Panc1 (cell line): ENCODE data around the gene BAHCC1. TPM values are rescaled to one million over a fixed set of nuclear protein-coding genes. Genes with fewer than 3 reads are reported as not detected.

ENCODE experiments used
- ATAC-seq: fragments of 200-7000 bp; cut with Tn5 transposase; 2 replicates; pipeline ENCODE4 v1.9.1; 2020; ENCODE audit warnings: mild to moderate bottlenecking, moderate library complexity
- BruUV-seq: library from RNA; stranded (reverse); fragments of 400-500 nt; replicated peaks from 2 replicates; lab custom pipeline; 2021; lab: Mats Ljungman, UMichigan
- CTCF ChIA-PET: fragments of 300-600 bp; sonication (Branson Sonifier 250); formaldehyde crosslinking; loops from one replicate; lab custom pipeline; 2022; ENCODE audit warnings: antibody characterized with exemption; lab: Charles Lee
- POLR2A ChIA-PET: fragments of 300-600 bp; sonication (Branson Sonifier 250); formaldehyde crosslinking; loops from one replicate; lab custom pipeline; 2022; ENCODE audit warnings: antibody characterized with exemption; lab: Charles Lee
- DNase-seq: peaks from one replicate; pipeline ENCODE4 v3.0.0-alpha.2; 2010; ENCODE audit warnings: low read depth, low spot score
- H3K27ac ChIP-seq: 2 replicates; pipeline ENCODE4 v1.5.1; 2011; ENCODE audit warnings: mild to moderate bottlenecking, low read length, inconsistent platforms
- H3K27me3 ChIP-seq: fragments of 200-500 bp; sonication (Bioruptor generic); 2 replicates; pipeline ENCODE4 v1.6.0; 2014; ENCODE audit warnings: low read length, inconsistent platforms; ENCODE audit not compliant: control insufficient read depth, insufficient read depth
- H3K36me3 ChIP-seq: fragments of 200-500 bp; sonication (Bioruptor generic); 2 replicates; pipeline ENCODE4 v1.5.1; 2014; ENCODE audit warnings: inconsistent platforms, mild to moderate bottlenecking, low read length, moderate library complexity; ENCODE audit not compliant: control insufficient read depth, insufficient read depth
- H3K4me1 ChIP-seq: 2 replicates; pipeline ENCODE4 v1.5.1; 2011; ENCODE audit warnings: inconsistent platforms, mild to moderate bottlenecking, low read length, moderate library complexity; ENCODE audit not compliant: control insufficient read depth, insufficient read depth
- H3K4me3 ChIP-seq, 2 experiments: 2 replicates each; pipeline ENCODE4 v1.5.1; 2011 to 2012; ENCODE audit warnings: low read depth in 2 of 2, low read length in 2 of 2, mild to moderate bottlenecking in 2 of 2, inconsistent platforms in 1 of 2, moderate library complexity in 1 of 2
- H3K9me3 ChIP-seq: fragments of 200-500 bp; sonication (Bioruptor generic); 2 replicates; pipeline ENCODE4 v1.5.1; 2014; ENCODE audit warnings: low read depth, mild to moderate bottlenecking, inconsistent platforms, low read length, moderate library complexity; ENCODE audit not compliant: control insufficient read depth, insufficient read depth
- POLR2AphosphoS5 ChIP-seq: IDR thresholded peaks from 2 replicates; pipeline ENCODE4 v1.6.1; 2012; ENCODE audit warnings: mild to moderate bottlenecking, low read depth, low read length, moderate library complexity
- SIN3A ChIP-seq: IDR thresholded peaks from 2 replicates; pipeline ENCODE4 v1.6.1; 2012; ENCODE audit warnings: low read depth, mild to moderate bottlenecking, low read length, moderate library complexity, borderline replicate concordance; ENCODE audit not compliant: insufficient read depth
- TCF7L2 ChIP-seq: IDR thresholded peaks from 2 replicates; pipeline ENCODE4 v1.6.1; 2011; ENCODE audit warnings: mild to moderate bottlenecking, low read depth, low read length, inconsistent platforms
- in situ Hi-C: cut with HindIII; loops from 2 replicates; pipeline ENCODE4 v1.10.0; 2016; ENCODE audit warnings: low sequenced_read_pairs, low pct_unique_long_range_greater_than_20kb
- intact Hi-C: fragments of 100-400 bp; cut with micrococcal nuclease; formaldehyde crosslinking; loops from one replicate; pipeline ENCODE4 v1.10.0; 2022; ENCODE audit not compliant: unreplicated experiment
- total RNA-seq: library from RNA; stranded (reverse); gene quantifications from one replicate; pipeline ENCODE4 v1.2.1, GENCODE V29; 2021; ENCODE audit not compliant: unreplicated experiment
- TF ChIP-seq, protein P1 (sequence below): fragments of 450-650 bp; IDR thresholded peaks from 2 replicates; pipeline ENCODE4 v1.5.1; 2017; ENCODE audit warnings: mild to moderate bottlenecking
- TF ChIP-seq, protein P2 (sequence below), 2 experiments: IDR thresholded peaks; 2 replicates each; pipeline ENCODE4 v1.6.1; 2011 to 2012; ENCODE audit warnings: low read depth in 2 of 2, control low read depth in 1 of 2, low read length in 1 of 2, mild to moderate bottlenecking in 1 of 2, moderate library complexity in 1 of 2; ENCODE audit not compliant: insufficient read depth in 1 of 2

BAHCC1 gene
- total RNA-seq, 1 experiment from 2014 or later = 77.4 TPM

DNA sequence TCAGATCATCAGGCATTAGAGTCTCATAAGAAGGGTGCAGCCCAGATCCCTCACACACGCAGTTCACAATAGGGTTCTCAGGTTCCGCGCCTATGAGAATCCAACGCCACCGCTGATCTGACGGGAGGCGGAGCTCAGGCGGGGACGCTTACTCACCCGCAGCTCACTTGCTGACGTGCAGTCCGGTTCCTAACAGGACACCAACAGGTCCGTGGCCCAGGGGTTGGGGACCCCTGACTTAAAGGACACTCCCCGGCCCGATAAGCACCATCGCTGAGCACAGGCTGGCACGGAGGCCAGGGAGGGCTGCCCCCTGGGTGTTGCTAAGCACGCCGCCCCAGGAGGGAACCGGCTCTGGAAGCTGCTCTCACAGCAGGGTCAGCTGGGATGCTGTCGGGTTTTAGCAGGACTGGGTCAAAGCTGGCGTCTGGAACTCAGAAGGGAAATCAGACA, 30.1 kb upstream of the BAHCC1 start:
- TF ChIP-seq, protein P1, sequence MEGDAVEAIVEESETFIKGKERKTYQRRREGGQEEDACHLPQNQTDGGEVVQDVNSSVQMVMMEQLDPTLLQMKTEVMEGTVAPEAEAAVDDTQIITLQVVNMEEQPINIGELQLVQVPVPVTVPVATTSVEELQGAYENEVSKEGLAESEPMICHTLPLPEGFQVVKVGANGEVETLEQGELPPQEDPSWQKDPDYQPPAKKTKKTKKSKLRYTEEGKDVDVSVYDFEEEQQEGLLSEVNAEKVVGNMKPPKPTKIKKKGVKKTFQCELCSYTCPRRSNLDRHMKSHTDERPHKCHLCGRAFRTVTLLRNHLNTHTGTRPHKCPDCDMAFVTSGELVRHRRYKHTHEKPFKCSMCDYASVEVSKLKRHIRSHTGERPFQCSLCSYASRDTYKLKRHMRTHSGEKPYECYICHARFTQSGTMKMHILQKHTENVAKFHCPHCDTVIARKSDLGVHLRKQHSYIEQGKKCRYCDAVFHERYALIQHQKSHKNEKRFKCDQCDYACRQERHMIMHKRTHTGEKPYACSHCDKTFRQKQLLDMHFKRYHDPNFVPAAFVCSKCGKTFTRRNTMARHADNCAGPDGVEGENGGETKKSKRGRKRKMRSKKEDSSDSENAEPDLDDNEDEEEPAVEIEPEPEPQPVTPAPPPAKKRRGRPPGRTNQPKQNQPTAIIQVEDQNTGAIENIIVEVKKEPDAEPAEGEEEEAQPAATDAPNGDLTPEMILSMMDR = no peak
- TF ChIP-seq POLR2AphosphoS5 (no peak), SIN3A (no peak), TCF7L2 (no peak)
- TF ChIP-seq, protein P2, sequence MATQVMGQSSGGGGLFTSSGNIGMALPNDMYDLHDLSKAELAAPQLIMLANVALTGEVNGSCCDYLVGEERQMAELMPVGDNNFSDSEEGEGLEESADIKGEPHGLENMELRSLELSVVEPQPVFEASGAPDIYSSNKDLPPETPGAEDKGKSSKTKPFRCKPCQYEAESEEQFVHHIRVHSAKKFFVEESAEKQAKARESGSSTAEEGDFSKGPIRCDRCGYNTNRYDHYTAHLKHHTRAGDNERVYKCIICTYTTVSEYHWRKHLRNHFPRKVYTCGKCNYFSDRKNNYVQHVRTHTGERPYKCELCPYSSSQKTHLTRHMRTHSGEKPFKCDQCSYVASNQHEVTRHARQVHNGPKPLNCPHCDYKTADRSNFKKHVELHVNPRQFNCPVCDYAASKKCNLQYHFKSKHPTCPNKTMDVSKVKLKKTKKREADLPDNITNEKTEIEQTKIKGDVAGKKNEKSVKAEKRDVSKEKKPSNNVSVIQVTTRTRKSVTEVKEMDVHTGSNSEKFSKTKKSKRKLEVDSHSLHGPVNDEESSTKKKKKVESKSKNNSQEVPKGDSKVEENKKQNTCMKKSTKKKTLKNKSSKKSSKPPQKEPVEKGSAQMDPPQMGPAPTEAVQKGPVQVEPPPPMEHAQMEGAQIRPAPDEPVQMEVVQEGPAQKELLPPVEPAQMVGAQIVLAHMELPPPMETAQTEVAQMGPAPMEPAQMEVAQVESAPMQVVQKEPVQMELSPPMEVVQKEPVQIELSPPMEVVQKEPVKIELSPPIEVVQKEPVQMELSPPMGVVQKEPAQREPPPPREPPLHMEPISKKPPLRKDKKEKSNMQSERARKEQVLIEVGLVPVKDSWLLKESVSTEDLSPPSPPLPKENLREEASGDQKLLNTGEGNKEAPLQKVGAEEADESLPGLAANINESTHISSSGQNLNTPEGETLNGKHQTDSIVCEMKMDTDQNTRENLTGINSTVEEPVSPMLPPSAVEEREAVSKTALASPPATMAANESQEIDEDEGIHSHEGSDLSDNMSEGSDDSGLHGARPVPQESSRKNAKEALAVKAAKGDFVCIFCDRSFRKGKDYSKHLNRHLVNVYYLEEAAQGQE (IDR thresholded peaks at IDR 0.05; ENCODE audit: insufficient read depth in 1 of 2, low read depth in 2 of 2, low read length in 1 of 2) = no peak
- intact Hi-C loops = no loop called here
- in situ Hi-C loops = no loop called here
- DNase-seq (no peak), ATAC-seq (peak; percentile 25)
- no TSS peak for BruUV-seq
- Histone ChIP-seq H3K27ac (peak overlapping the region; percentile 27; the same call in 1 of the 2 replicates), H3K36me3 (no peaks in the 10 kb centered on the region), H3K9me3 (no peaks in the 10 kb centered on the region), H3K27me3 (no peaks in the 10 kb centered on the region), H3K4me3 (no peak overlapping the region), H3K4me1 (peaks cover 18% of the 10 kb centered on the region)
- CTCF ChIA-PET = no interaction called here
- POLR2A ChIA-PET = interaction anchor here (0.6 kb wide), 1 partner anchor 35 kb away, joined by 6 read pairs; no protein-coding TSS in a partner anchor

DNA sequence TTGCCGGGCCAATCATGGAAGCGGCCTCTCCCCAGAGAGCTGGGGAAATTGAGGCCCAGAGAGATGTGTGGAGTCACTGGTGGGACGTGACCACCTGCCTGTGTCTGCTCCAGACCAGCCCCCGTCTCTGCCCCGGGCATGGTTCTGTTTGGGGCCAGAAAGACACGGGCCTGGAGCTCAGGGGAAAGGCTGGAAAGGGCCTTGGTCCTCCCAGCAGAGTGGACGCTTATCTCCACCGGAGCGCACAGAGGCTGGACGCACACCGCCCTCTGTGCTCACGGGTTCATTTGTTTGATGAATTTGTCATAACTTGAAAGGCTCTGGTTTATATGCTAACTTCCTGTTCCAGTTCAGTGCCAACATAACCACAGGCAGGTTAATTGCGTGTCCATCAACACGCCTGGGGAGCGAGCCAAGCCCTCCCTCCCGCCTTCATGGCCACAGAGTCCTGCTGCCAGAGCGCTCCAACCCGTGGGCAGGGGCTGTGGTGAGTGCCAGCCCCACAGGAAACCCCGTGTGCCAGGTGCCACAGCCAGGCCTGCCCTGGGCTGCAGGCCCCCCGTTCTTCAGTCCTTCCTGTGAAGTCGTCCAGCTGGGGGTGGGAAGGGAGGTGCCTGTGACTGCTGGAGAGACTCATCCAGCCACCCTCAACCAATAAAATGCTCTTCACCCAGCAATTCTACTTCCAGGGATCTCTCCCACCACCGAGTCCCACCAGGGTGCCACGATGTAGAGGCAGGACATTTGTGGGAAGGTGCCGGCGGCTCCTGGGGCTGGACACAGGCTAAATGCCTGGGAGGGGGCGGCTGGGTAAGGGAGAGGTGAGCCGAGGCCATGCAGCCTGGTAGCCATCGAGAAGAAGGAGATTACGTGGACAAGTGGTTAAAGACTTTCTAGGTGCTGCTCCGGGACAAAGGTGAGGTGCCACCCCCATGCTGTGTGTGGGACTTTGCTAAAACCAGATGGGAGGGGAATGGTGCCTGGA, 29.4 kb upstream of the BAHCC1 start:
- peak; percentile 82 for ATAC-seq
- in situ Hi-C loops = no loop called here
- peak overlapping the region; percentile 27; the same call in 1 of the 2 replicates for H3K27ac ChIP-seq

More for the DNA sequence above, 29.4 kb upstream of the BAHCC1 start:
- POLR2A ChIA-PET = interaction anchor here (0.6 kb wide), 1 partner anchor 36 kb away, joined by 6 read pairs; no protein-coding TSS in a partner anchor
- Histone ChIP-seq H3K36me3 (no peaks in the 10 kb centered on the region), H3K4me3 (peak overlapping the region in 1 of 2 experiments; percentile 3; a peak in 1 of 4 replicates), H3K9me3 (no peaks in the 10 kb centered on the region), H3K4me1 (peaks cover 14% of the 10 kb centered on the region), H3K27me3 (no peaks in the 10 kb centered on the region)
- no peak for DNase-seq
- TF ChIP-seq POLR2AphosphoS5 = peak; percentile 72; the same call in 1 of the 2 replicates
- peak; percentile 97 for TF ChIP-seq TCF7L2
- TF ChIP-seq, protein P1 = no peak
- intact Hi-C loops = no loop called here
- CTCF ChIA-PET = no interaction called here
- no TSS peak for BruUV-seq
